ENCODE measurements around the gene PPP1R1B.

The PPP1R1B gene

GRCh38 chr17:39671651-39672521, 45.1 kb downstream of the PPP1R1B start:
- no peak for FAIRE-seq

GRCh38 chr17:39672522-39673334, 46.0 kb downstream of the PPP1R1B start:
- FAIRE-seq, result no peak

- FAIRE-seq, result no peak
Measured at GRCh38 chr17:39673335-39674081, 46.8 kb downstream of the PPP1R1B start.

- FAIRE-seq, result no peak
Measured at GRCh38 chr17:39674179-39674578, 47.4 kb downstream of the PPP1R1B start.

GRCh38 chr17:39674702-39675389, 48.1 kb downstream of the PPP1R1B start:
- no peak for FAIRE-seq

GRCh38 chr17:39675390-39676082, 48.8 kb downstream of the PPP1R1B start:
- FAIRE-seq, result no peak

GRCh38 chr17:39676198-39676819, 49.6 kb downstream of the PPP1R1B start:
- no peak for FAIRE-seq

GRCh38 chr17:39677072-39677471, 50.3 kb downstream of the PPP1R1B start:
- FAIRE-seq, result no peak

- no peak for FAIRE-seq
Measured at GRCh38 chr17:39677542-39678339, 51.0 kb downstream of the PPP1R1B start.

GRCh38 chr17:39678340-39679116, 51.8 kb downstream of the PPP1R1B start:
- no peak for FAIRE-seq

- FAIRE-seq, result no peak
Measured at GRCh38 chr17:39679521-39680192, 52.9 kb downstream of the PPP1R1B start.

- FAIRE-seq, result no peak
Measured at GRCh38 chr17:39683295-39683939, 56.7 kb downstream of the PPP1R1B start.

GRCh38 chr17:39684369-39685192, 57.8 kb downstream of the PPP1R1B start:
- FAIRE-seq, result no peak
